ENCODE data around the gene ASPSCR1.

GRCh38 chr17:82036634-82037091, 59.2 kb downstream of the ASPSCR1 start:
- no peak for TF ChIP-seq CTCF (IDR thresholded peaks at IDR 0.05; ENCODE audit: insufficient read depth, low read length, poor library complexity, severe bottlenecking)
- TF ChIP-seq EZH2phosphoT487 (conservative IDR thresholded peaks at IDR 0.05; ENCODE audit: low read length), result no peak

All from SU-DHL-6 (cell line).